Esophagus squamous epithelium (tissue), 5 donors: ENCODE results near the gene BCL10. TPM values are rescaled to one million over a fixed set of nuclear protein-coding genes. Genes with fewer than 3 reads are reported as not detected.

ENCODE experiments used
- DNase-seq: peaks from one replicate; lab custom pipeline; 2025; lab: John Stamatoyannopoulos, UW
- H3K27ac ChIP-seq, 4 donors: fragments of 200-600 bp; sonication (generic); one replicate each; pipeline ENCODE4 v1.5.1; 2016 to 2019; ENCODE audit warnings: mild to moderate bottlenecking in 1 of 4
- H3K27me3 ChIP-seq, 4 donors: fragments of 200-600 bp; sonication (generic); 1 replicate in 3 of 4; 2 replicates in 1 of 4; pipeline versions ENCODE4 v1.5.1 to v1.6.0; 2017 to 2021; ENCODE audit warnings: antibody characterized with exemption in 1 of 4
- H3K36me3 ChIP-seq, 3 donors: fragments of 200-600 bp; sonication (generic); one replicate each; pipeline ENCODE4 v1.5.1; 2016 to 2019
- H3K4me1 ChIP-seq, 3 donors: fragments of 200-600 bp; sonication (generic); one replicate each; pipeline ENCODE4 v1.5.1; 2017 to 2019
- H3K4me3 ChIP-seq, 4 donors: fragments of 200-600 bp; sonication (generic); 1 replicate in 3 of 4; 2 replicates in 1 of 4; pipeline ENCODE4 v1.5.1; 2016 to 2019; ENCODE audit warnings: mild to moderate bottlenecking in 2 of 4, moderate library complexity in 1 of 4
- H3K9me3 ChIP-seq, 3 donors: fragments of 200-600 bp; sonication (generic); one replicate each; pipeline ENCODE4 v1.5.1; 2016 to 2019
- CTCF ChIP-seq, 6 experiments: fragments of 450-650 bp in 4 of 6; fragments of 200-600 bp in 2 of 6; sonication (generic) in 2 of 6; IDR thresholded peaks; one replicate each; pipeline ENCODE4 v1.5.1; 2016 to 2019; ENCODE audit warnings: antibody characterized with exemption in 6 of 6, mild to moderate bottlenecking in 4 of 6, moderate library complexity in 4 of 6
- POLR2A ChIP-seq, 4 donors: fragments of 450-650 bp; IDR thresholded peaks; one replicate each; pipeline ENCODE4 v1.6.1; 2017; ENCODE audit warnings: antibody characterized with exemption in 4 of 4, mild to moderate bottlenecking in 4 of 4, moderate library complexity in 3 of 4
- WGBS, 2 donors: methylation state at CpG; one replicate each; pipeline ENCODE4 v1.1.5; 2018; 5-methylcytosine and 5-hydroxymethylcytosine counted together
- intact Hi-C: fragments of 100-400 bp; cut with DNase I; formaldehyde crosslinking; loops from one replicate; pipeline ENCODE4 v1.15.0; 2022
- total RNA-seq, 4 donors: library from RNA; depleted of rRNA; stranded (reverse); fragments of >200 nt; gene quantifications; one replicate each; pipeline ENCODE4 v1.1.0, GENCODE V29; 2016
- donor health status: DM: yes; HTN: yes; CAD: no.

The BCL10 gene
- total RNA-seq, 4 donors from 2014 or later, result 24.4 to 42.3 (median 27.0) TPM

DNA sequence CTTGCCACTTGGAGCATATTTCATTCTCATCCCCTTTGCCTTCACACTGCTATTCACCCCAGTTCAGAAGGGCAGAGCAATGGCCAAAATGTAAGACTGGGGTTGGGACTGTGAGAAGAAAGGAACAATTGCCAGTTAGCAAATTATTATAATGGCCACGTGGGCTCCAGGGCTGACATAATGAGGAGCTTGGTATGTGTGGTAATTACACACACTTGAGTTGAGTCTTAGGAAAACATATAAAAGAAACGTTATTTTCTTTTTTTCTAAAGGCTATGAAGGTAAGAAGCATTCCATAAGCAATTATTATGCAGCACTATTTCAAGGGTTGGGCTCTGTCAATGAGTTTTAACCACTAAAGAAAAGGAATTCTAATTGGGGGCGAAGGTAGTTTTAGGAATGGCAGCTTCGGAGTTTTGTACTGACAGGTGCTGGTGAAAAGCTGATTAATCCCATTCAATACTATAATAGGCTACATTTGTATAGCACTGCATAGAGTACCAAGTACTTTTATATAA is 32.5 kb upstream of the BCL10 start:
- TF ChIP-seq CTCF (IDR thresholded peaks at IDR 0.05) (no peak), POLR2A (IDR thresholded peaks at IDR 0.05) (no peak)
- no peaks in the 10 kb centered on the region for H3K9me3 ChIP-seq
- intact Hi-C loops, result loop anchor here (5.0 kb wide), 2 partner anchors 273 to 383 kb away; partner anchors contain the start of gene CCN1
- no peak overlapping the region for H3K4me3 ChIP-seq
- H3K4me1 ChIP-seq, result peaks cover 0 to 14% (median 9%) of the 10 kb centered on the region in 3 donors
- 64 to 69% methylated on average over 4 of the region's 4 CpGs for WGBS, 2 donors
- H3K36me3 ChIP-seq, result no peaks in the 10 kb centered on the region
- DNase-seq, result no peak
- H3K27me3 ChIP-seq, result no peaks in the 10 kb centered on the region
- H3K27ac ChIP-seq, result no peak overlapping the region

DNA sequence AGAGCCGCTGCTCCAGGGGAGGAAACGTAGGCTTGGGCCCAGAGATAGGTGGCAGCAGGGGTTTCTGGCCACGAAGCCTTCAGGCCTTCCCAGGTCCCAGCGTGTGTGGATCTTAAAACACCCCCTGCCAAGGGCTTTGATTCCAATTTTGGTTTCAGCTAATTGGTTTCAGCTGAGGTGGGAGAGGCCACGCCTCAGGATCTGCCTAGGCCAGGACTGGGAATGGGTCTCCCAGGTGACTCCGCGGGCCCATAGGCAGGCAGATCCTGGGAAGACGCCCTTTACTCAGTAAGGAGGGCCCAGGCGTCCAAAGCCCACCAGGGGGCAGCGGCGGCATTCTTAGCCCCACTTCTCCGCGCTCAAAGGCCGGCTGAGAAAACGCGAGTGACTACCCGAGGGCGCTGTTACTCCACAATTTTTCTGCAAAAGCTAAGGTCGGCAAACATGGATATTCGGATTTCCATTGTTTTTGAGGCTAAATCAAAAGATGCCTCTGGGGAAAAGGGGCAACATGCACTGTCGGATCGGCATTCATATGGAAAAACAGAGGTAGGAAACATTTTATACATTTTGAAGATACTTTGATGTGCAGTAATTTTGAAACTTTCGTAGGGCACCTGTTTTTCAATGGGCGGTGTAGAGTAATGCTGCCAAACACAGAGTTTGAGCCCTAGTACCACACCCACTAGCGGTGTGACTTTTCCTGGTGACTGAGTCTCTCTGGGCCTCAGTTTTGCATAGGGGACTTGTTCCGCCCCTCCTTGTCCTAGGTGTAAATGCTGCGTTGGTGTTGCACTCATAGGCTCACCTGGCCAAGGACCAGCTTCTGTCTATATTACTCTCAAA is 31.8 kb upstream of the BCL10 start:
- Histone ChIP-seq H3K4me3 (peak overlapping the region in 2 of 4 donors; percentile 4 to 27), H3K27ac (no peak overlapping the region), H3K4me1 (peaks cover 0 to 12% (median 9%) of the 10 kb centered on the region in 3 donors), H3K27me3 (no peaks in the 10 kb centered on the region), H3K9me3 (no peaks in the 10 kb centered on the region), H3K36me3 (no peaks in the 10 kb centered on the region)
- 21 to 30% methylated on average over 17 to 21 of the region's 27 CpGs for WGBS, 2 donors
- intact Hi-C loops, result loop anchor here (5.0 kb wide), 2 partner anchors 274 to 384 kb away; partner anchors contain the start of gene CCN1
- TF ChIP-seq POLR2A (IDR thresholded peaks at IDR 0.05), result no peak
- TF ChIP-seq CTCF (IDR thresholded peaks at IDR 0.05), result peak; percentile 83 to 96 (median 93)
- DNase-seq, result no peak

GRCh38 chr1:85306236-85306635 is 29.8 kb upstream of the BCL10 start:
- Histone ChIP-seq H3K4me1 (peaks cover 0 to 12% (median 9%) of the 10 kb centered on the region in 3 donors), H3K27ac (no peak overlapping the region), H3K36me3 (no peaks in the 10 kb centered on the region), H3K9me3 (no peaks in the 10 kb centered on the region), H3K4me3 (no peak overlapping the region), H3K27me3 (no peaks in the 10 kb centered on the region)
- DNase-seq, result no peak
- WGBS, 2 donors, result 97% methylated on average over 4 of the region's 4 CpGs
- TF ChIP-seq CTCF (IDR thresholded peaks at IDR 0.05), result no peak
- no peak for TF ChIP-seq POLR2A (IDR thresholded peaks at IDR 0.05)
- intact Hi-C loops, result loop anchor here (5.0 kb wide), 2 partner anchors 276 to 386 kb away; partner anchors contain the start of gene CCN1

DNA sequence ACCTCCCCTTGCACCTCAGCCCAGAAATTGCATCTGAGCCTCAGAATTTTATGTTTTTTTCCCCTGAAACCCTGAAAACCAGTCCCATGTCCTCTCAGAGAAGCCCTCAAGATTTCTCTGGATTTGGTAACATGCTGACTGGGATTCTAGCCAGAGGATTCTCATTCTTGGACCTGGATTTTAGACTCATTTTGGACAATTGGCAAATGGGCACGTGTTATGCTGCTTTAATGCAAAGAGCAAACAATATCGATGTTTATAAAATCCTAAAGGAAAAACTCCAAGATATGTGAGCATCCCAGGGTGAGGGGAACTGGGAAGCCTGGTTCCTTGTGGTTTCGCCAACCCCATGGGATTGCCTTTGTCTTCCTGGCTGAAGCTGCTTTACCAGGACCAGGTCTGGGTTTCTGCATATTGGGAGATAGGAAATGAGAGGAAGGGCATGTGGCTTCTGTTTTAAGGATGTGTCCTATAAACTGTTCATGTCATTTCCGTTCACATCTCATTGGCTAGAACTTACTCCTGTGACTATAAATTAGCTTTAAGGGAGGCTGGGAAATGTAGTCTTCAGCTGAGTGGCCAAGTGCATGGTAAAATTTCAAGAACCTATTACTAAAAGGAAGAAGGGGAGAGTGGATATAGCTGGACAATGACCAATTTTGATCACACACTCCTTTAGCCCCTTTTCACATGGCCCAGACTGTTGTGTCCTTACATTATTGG is 27.2 kb upstream of the BCL10 start:
- H3K4me3 ChIP-seq, result no peak overlapping the region
- no peak overlapping the region for H3K27ac ChIP-seq
- 77 to 84% methylated on average over 4 of the region's 4 CpGs for WGBS, 2 donors
- no peaks in the 10 kb centered on the region for H3K27me3 ChIP-seq
- H3K9me3 ChIP-seq, result no peaks in the 10 kb centered on the region
- TF ChIP-seq CTCF (IDR thresholded peaks at IDR 0.05) (no peak), POLR2A (IDR thresholded peaks at IDR 0.05) (no peak)
- DNase-seq, result no peak
- H3K4me1 ChIP-seq, result peaks cover 2 to 18% (median 9%) of the 10 kb centered on the region in 3 donors
- no peaks in the 10 kb centered on the region for H3K36me3 ChIP-seq
- intact Hi-C loops, result no loop called here
